HEK293T (cell line): Measurements from ENCODE around the gene ATG2B.

ENCODE experiments used
- CTCF ChIA-PET: fragments of 350-600 bp; formaldehyde crosslinking; extraction: SDS; loops from one replicate; lab custom pipeline; 2021; ENCODE audit warnings: antibody characterized with exemption, inconsistent platforms; lab: Yijun Ruan, JAX
- POLR2A ChIA-PET: fragments of 350-600 bp; formaldehyde crosslinking; extraction: SDS; loops from one replicate; lab custom pipeline; 2020; ENCODE audit warnings: antibody characterized with exemption, inconsistent platforms; lab: Yijun Ruan, JAX
- DNase-seq: peaks from one replicate; pipeline ENCODE4 v3.0.0; 2012; ENCODE audit warnings: mixed read lengths; ENCODE audit errors: extremely low spot score
- ARNT ChIP-seq: fragments of 450-650 bp; IDR thresholded peaks from 2 replicates; pipeline ENCODE4 v1.6.1; 2017; ENCODE audit warnings: mild to moderate bottlenecking
- BHLHE40 ChIP-seq: fragments of 450-650 bp; IDR thresholded peaks from 2 replicates; pipeline ENCODE4 v1.6.1; 2016; ENCODE audit warnings: mild to moderate bottlenecking, moderate library complexity, borderline replicate concordance
- CTBP1 ChIP-seq: fragments of 450-650 bp; IDR thresholded peaks from 2 replicates; pipeline ENCODE4 v1.6.1; 2016; ENCODE audit warnings: borderline replicate concordance
- ELF4 ChIP-seq: fragments of 450-650 bp; IDR thresholded peaks from 2 replicates; pipeline ENCODE4 v1.6.1; 2017; ENCODE audit warnings: antibody characterized with exemption
- FOXA1 ChIP-seq: fragments of 450-650 bp; IDR thresholded peaks from 2 replicates; pipeline ENCODE4 v1.6.1; 2016; ENCODE audit warnings: mild to moderate bottlenecking
- FOXK2 ChIP-seq: fragments of 450-650 bp; IDR thresholded peaks from 2 replicates; pipeline ENCODE4 v1.6.1; 2016; ENCODE audit warnings: mild to moderate bottlenecking
- FOXM1 ChIP-seq: fragments of 450-650 bp; IDR thresholded peaks from 2 replicates; pipeline ENCODE4 v1.6.1; 2017; ENCODE audit warnings: mild to moderate bottlenecking, borderline replicate concordance
- HDGF ChIP-seq: fragments of 450-650 bp; IDR thresholded peaks from 2 replicates; pipeline ENCODE4 v1.6.1; 2017; ENCODE audit warnings: antibody characterized with exemption, borderline replicate concordance
- L3MBTL2 ChIP-seq: fragments of 450-650 bp; conservative IDR thresholded peaks from 2 replicates; pipeline ENCODE4 v1.6.1; 2016; ENCODE audit warnings: mild to moderate bottlenecking
- LEF1 ChIP-seq: fragments of 450-650 bp; IDR thresholded peaks from 2 replicates; pipeline ENCODE4 v1.6.1; 2017; ENCODE audit warnings: mild to moderate bottlenecking, borderline replicate concordance
- NFRKB ChIP-seq: fragments of 450-650 bp; IDR thresholded peaks from 2 replicates; pipeline ENCODE4 v1.6.1; 2016; ENCODE audit warnings: mild to moderate bottlenecking, moderate library complexity
- SP1 ChIP-seq: fragments of 450-650 bp; IDR thresholded peaks from 2 replicates; pipeline ENCODE4 v1.6.1; 2017
- SUZ12 ChIP-seq: fragments of 450-650 bp; IDR thresholded peaks from 2 replicates; pipeline ENCODE4 v1.6.1; 2016; ENCODE audit warnings: mild to moderate bottlenecking
- TARDBP ChIP-seq: fragments of 450-650 bp; IDR thresholded peaks from 2 replicates; pipeline ENCODE4 v1.6.1; 2016
- ZNF384 ChIP-seq: fragments of 450-650 bp; IDR thresholded peaks from 2 replicates; pipeline ENCODE4 v1.6.1; 2016
- TF ChIP-seq, protein P1 (sequence below): fragments of 450-650 bp; IDR thresholded peaks from 2 replicates; pipeline ENCODE4 v1.6.1; 2016

The ATG2B gene

DNA sequence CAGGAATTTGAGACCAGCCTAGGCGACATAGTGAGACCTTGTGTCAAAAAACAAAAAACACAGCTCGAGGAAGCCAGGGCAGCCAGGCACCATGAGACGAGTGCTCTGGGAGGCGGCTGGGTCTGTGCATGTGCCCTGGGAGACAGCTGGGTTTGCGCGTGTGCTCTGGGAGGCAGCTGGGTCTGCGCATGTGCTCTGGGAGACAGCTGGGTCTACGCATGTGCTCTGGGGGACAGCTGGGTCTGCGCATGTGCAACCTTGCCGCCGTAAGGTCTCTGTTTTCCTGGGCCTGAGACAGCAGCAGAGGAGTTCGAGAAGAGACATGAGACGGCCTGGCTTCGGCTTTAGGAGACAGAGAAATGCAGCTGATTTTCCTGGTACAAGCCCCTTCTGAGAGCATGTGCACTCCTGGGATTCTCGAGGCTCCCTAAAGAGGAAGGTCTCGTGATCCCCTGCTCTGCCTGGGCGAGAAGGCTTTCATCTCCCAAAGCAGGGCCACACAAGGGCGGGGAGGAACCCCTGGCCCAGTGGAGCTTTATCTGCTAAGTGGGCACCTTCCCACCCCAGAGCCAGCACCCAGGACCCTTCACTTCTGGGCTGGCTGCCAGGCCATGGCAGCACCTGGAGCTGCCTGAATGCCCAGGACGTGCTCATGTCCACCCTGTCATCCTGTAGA lies 110.7 kb downstream of the ATG2B start:
- DNase-seq, result no peak
- POLR2A ChIA-PET, result no interaction called here
- TF ChIP-seq ELF4, result no peak
- no peak for TF ChIP-seq LEF1
- TF ChIP-seq SP1, result no peak
- TF ChIP-seq HDGF, result no peak
- TF ChIP-seq SUZ12, result no peak
- no peak for TF ChIP-seq FOXA1
- TF ChIP-seq TARDBP, result no peak
- TF ChIP-seq FOXM1, result no peak
- no peak for TF ChIP-seq CTBP1
- no peak for TF ChIP-seq ARNT
- TF ChIP-seq, protein P1, sequence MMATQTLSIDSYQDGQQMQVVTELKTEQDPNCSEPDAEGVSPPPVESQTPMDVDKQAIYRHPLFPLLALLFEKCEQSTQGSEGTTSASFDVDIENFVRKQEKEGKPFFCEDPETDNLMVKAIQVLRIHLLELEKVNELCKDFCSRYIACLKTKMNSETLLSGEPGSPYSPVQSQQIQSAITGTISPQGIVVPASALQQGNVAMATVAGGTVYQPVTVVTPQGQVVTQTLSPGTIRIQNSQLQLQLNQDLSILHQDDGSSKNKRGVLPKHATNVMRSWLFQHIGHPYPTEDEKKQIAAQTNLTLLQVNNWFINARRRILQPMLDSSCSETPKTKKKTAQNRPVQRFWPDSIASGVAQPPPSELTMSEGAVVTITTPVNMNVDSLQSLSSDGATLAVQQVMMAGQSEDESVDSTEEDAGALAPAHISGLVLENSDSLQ, result no peak
- no peak for TF ChIP-seq FOXK2
- no peak for TF ChIP-seq NFRKB
- no peak for TF ChIP-seq ZNF384
- TF ChIP-seq L3MBTL2, result no peak
- no peak for TF ChIP-seq BHLHE40
- CTCF ChIA-PET, result interaction anchor here (0.6 kb wide), 2 partner anchors 198 to 686 kb away, joined by 4 to 5 read pairs; no protein-coding TSS in a partner anchor

DNA sequence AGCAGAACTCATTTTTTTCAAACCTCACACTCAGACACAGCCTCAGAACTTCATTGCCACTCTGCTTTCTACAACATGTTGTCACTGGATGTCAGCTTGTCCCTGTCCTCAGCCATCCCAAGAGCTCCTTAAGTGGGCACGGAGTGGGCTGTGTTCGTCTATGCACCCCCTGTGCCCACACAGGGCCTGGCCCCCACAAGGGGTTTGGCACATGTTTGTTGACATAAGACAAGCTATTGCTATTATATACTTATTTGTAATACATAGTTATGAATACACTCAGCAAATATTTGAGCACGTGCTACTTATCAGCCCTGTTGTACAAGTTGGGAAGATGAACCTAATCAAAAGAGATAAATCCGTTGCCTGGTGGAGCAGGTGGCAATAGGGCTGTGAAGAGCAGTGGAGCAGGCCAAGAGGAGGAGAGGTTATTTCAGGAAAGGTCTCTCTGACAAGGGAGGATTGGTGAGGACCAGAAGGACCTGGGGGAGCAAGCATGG lies 111.4 kb downstream of the ATG2B start:
- ChIA-PET CTCF (no interaction called here), POLR2A (no interaction called here)
- TF ChIP-seq ELF4 (no peak), L3MBTL2 (no peak), FOXK2 (no peak), CTBP1 (no peak), ARNT (no peak), SP1 (no peak), FOXM1 (no peak), HDGF (no peak), NFRKB (no peak), LEF1 (no peak), SUZ12 (no peak), FOXA1 (no peak), BHLHE40 (no peak), ZNF384 (no peak), TARDBP (no peak)
- TF ChIP-seq, protein P1, result no peak
- DNase-seq, result no peak

DNA sequence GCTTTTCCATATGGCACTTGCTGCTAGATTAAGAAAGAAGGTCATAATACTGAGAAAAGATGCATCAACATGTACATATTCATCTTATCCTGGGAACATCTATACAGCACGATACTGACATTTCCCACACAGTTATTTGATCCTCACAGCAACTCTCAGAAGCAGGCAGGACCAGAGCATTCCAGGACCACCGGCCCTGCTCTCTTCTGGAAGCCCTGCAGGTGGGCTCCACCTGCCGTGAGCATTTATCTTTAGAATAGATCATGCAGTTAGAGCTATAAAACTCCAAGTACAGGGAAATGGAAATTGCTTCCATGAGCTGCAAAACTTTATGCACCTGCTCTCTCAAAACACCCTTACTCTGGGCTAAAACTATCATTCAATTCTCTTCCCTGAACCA lies 112.7 kb downstream of the ATG2B start:
- TF ChIP-seq NFRKB (no peak), SP1 (no peak), FOXM1 (no peak), TARDBP (no peak), L3MBTL2 (no peak), LEF1 (no peak), FOXK2 (no peak), ELF4 (no peak), ZNF384 (no peak), HDGF (no peak), CTBP1 (no peak), SUZ12 (no peak), ARNT (no peak), FOXA1 (no peak)
- TF ChIP-seq, protein P1, result no peak
- DNase-seq, result no peak
- ChIA-PET CTCF (no interaction called here), POLR2A (no interaction called here)

DNA sequence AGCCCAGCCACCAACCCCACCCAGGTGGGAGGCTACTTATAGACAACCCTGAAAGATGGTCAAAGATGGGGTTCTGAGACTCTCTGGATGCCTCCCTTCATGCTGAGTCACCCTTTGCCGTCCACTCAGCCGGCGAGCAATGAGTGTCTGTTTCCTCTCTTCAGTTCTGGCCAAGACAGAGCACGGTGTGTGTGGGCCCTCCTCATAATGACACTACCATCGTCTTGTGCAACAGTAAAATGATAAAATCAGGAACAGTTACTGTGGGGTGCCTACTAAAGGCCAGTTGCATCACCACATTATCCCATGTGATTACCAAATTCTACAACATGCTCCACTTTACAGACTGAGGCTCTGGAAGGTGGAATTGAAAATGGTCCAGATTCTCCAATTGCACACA lies 114.1 kb downstream of the ATG2B start:
- no peak for DNase-seq
- CTCF ChIA-PET, result interaction anchor here (0.7 kb wide), 1 partner anchor 229 kb away, joined by 3 read pairs; no protein-coding TSS in a partner anchor
- no peak for TF ChIP-seq NFRKB
- no peak for TF ChIP-seq ELF4
- TF ChIP-seq HDGF, result no peak
- TF ChIP-seq L3MBTL2, result no peak
- no peak for TF ChIP-seq SP1
- no peak for TF ChIP-seq FOXM1
- no peak for TF ChIP-seq BHLHE40
- no peak for TF ChIP-seq FOXA1
- TF ChIP-seq FOXK2, result no peak
- TF ChIP-seq ZNF384, result no peak
- POLR2A ChIA-PET, result no interaction called here

DNA sequence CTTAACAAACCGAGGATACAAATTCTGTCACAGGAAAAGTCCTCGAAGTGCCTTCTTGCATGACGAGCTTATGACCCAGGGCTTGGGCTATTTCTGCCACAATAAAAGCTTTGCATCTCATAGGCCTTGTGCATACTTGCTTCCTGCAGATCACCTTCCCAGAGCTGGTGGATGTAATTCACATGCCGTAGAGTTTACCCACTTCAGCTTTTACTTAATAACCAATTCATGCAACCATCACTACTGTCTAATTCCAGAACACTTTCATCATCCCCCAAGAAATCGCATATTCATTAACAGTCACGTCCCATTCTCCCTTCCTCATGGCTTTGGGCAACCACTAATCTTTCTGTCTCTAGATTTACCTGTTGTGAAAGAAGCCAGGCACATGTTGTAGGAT lies 116.1 kb downstream of the ATG2B start:
- ChIA-PET CTCF (no interaction called here), POLR2A (no interaction called here)
- DNase-seq, result no peak
- no peak for TF ChIP-seq CTBP1
- no peak for TF ChIP-seq SP1
- TF ChIP-seq ARNT, result no peak
- no peak for TF ChIP-seq ZNF384
- no peak for TF ChIP-seq BHLHE40
- TF ChIP-seq, protein P1, result no peak
